ENCODE results near the gene TMEM187.

- TF ChIP-seq CTCF (IDR thresholded peaks at IDR 0.05): peak in 2 of 4 experiments; percentile 25 to 29
- peak; percentile 67 for TF ChIP-seq POLR2A (IDR thresholded peaks at IDR 0.05)
- no peak for TF ChIP-seq POLR2AphosphoS5 (IDR thresholded peaks at IDR 0.05)
Observed at GRCh38 chrX:153927922-153928760, 44.4 kb upstream of the TMEM187 start.

Data from prostate gland (tissue), 2 donors.